Smooth muscle cell (in vitro differentiated cells): ENCODE results near the gene APBA2. TPM values are rescaled to one million over a fixed set of nuclear protein-coding genes. Genes with fewer than 3 reads are reported as not detected.

Source experiments
- DNase-seq: peaks from one replicate; lab custom pipeline; 2025; ENCODE audit not compliant: unreplicated experiment; lab: John Stamatoyannopoulos, UW
- H2AFZ ChIP-seq: fragments of 200-600 bp; sonication (generic); 2 replicates; pipeline ENCODE4 v1.6.0; 2016; ENCODE audit warnings: antibody characterized with exemption, low read depth, mild to moderate bottlenecking
- H3F3A ChIP-seq: fragments of 200-600 bp; sonication (generic); 2 replicates; pipeline ENCODE4 v1.6.0; 2017; ENCODE audit warnings: antibody characterized with exemption, low read depth
- H3K27ac ChIP-seq: fragments of 200-600 bp; sonication (generic); 2 replicates; pipeline ENCODE4 v1.5.1; 2016; ENCODE audit warnings: low read depth, mild to moderate bottlenecking
- H3K27me3 ChIP-seq: fragments of 200-600 bp; sonication (generic); 2 replicates; pipeline ENCODE4 v1.6.1; 2016; ENCODE audit warnings: low read depth, mild to moderate bottlenecking
- H3K36me3 ChIP-seq: fragments of 200-600 bp; sonication (generic); 2 replicates; pipeline ENCODE4 v1.5.1; 2016; ENCODE audit warnings: low read depth
- H3K4me1 ChIP-seq: fragments of 200-600 bp; sonication (generic); 2 replicates; pipeline ENCODE4 v1.5.1; 2016; ENCODE audit warnings: low read depth
- H3K4me2 ChIP-seq: fragments of 200-600 bp; sonication (generic); 2 replicates; pipeline ENCODE4 v1.6.0; 2016; ENCODE audit warnings: mild to moderate bottlenecking
- H3K4me3 ChIP-seq: fragments of 200-600 bp; sonication (generic); 2 replicates; pipeline ENCODE4 v1.5.1; 2016; ENCODE audit warnings: mild to moderate bottlenecking
- H3K79me2 ChIP-seq: fragments of 200-600 bp; sonication (generic); 2 replicates; pipeline ENCODE4 v1.6.0; 2016; ENCODE audit warnings: low read depth, mild to moderate bottlenecking
- H3K9ac ChIP-seq: fragments of 200-600 bp; sonication (generic); 2 replicates; pipeline ENCODE4 v1.6.0; 2016; ENCODE audit warnings: low read depth
- H3K9me3 ChIP-seq: fragments of 200-600 bp; sonication (generic); replicated peaks from 2 replicates; pipeline ENCODE4 v1.5.1; 2016; ENCODE audit warnings: low read depth
- H4K20me1 ChIP-seq: fragments of 200-600 bp; sonication (generic); 2 replicates; pipeline ENCODE4 v1.6.0; 2016; ENCODE audit warnings: low read depth
- WGBS: methylation state at CpG from one replicate; pipeline ENCODE4 v1.1.7; 2016; ENCODE audit warnings: low lambda C conversion rate; 5-methylcytosine and 5-hydroxymethylcytosine counted together
- polyA plus RNA-seq: library from polyadenylated mRNA; unstranded; fragments of >200 nt; fragmentation: Nextera tagmentation; extraction: Ambion mirVana; gene quantifications from 2 replicates; pipeline ENCODE4 v1.2.1, GENCODE V29; 2016
- total RNA-seq: library from RNA; depleted of rRNA; stranded (reverse); fragments of >200 nt; gene quantifications from 2 replicates; pipeline ENCODE4 v1.2.3, GENCODE V29; 2014
- TF ChIP-seq, protein P1 (sequence below): fragments of 200-600 bp; sonication (generic); IDR thresholded peaks from 2 replicates; pipeline ENCODE4 v1.5.1; 2017; ENCODE audit warnings: borderline replicate concordance, mild to moderate bottlenecking, antibody characterized with exemption; ENCODE audit not compliant: insufficient read depth, poor library complexity, severe bottlenecking

The APBA2 gene
- total and polyA plus RNA-seq, 2 experiments from 2014 or later, result 10.2 to 14.9 TPM

DNA sequence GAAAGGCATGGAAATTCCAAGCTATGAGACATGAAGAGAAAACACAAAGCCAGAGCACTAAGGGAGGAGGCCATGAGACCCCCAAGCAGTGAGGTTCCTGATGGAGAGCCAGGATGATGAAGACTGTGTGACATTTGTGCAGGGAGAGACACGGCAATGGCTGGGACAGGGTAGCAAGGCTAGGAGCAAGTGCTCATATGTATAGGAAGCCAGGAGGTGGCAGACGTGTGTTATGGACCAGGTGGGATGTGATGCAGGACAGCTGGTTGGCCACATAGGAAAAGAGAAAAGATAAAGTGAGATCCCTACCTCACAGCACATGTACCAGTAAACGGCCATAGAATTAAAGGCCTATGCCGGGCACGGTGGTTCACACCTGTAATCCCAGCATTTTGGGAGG lies 112.7 kb downstream of the APBA2 start:
- Histone ChIP-seq H3K27ac (no peak overlapping the region), H4K20me1 (no peaks in the 10 kb centered on the region), H3K79me2 (no peaks in the 10 kb centered on the region), H3K36me3 (no peaks in the 10 kb centered on the region), H2AFZ (no peak overlapping the region), H3K9me3 (no peaks in the 10 kb centered on the region), H3K4me1 (peaks cover under 1% of the 10 kb centered on the region), H3K4me2 (no peak overlapping the region), H3K27me3 (no peaks in the 10 kb centered on the region), H3F3A (no peaks in the 10 kb centered on the region), H3K9ac (no peak overlapping the region), H3K4me3 (no peak overlapping the region)
- TF ChIP-seq, protein P1, sequence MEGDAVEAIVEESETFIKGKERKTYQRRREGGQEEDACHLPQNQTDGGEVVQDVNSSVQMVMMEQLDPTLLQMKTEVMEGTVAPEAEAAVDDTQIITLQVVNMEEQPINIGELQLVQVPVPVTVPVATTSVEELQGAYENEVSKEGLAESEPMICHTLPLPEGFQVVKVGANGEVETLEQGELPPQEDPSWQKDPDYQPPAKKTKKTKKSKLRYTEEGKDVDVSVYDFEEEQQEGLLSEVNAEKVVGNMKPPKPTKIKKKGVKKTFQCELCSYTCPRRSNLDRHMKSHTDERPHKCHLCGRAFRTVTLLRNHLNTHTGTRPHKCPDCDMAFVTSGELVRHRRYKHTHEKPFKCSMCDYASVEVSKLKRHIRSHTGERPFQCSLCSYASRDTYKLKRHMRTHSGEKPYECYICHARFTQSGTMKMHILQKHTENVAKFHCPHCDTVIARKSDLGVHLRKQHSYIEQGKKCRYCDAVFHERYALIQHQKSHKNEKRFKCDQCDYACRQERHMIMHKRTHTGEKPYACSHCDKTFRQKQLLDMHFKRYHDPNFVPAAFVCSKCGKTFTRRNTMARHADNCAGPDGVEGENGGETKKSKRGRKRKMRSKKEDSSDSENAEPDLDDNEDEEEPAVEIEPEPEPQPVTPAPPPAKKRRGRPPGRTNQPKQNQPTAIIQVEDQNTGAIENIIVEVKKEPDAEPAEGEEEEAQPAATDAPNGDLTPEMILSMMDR, result no peak
- DNase-seq, result no peak
- 96% methylated on average over 5 of the region's 5 CpGs for WGBS

DNA sequence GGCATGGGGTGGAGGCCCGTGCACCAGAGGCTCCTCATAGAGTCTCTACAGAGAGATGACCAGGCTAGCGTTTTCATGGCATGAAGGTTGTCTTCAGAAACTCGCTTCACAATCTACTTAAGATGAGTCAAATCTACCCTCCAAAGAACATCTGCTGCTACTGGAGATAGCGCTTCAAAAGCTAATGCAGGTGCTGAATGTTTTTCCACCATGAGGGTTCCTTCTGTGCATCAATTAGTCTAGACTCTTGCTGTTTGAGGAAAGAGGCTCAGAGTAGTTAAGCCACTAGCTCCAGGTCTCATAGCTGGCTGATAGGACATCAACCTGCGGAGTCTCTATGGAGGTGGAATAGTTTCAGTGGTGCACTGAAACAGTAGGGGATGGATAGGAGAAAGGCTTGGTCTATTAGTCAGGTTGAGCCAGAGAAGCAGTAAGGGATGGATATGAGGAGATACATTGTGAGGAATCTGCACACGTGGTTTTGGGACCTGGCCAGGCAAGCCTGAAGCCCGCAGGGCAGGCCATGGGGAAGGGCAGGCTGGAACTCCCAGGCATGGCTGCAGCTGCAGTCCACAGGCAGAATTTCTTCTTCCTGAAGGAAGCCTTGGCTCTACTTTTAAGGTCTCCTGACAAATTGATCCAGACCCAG lies 117.5 kb downstream of the APBA2 start:
- no peak for DNase-seq
- no peak overlapping the region for H3K4me2 ChIP-seq
- H4K20me1 ChIP-seq, result no peaks in the 10 kb centered on the region
- no peaks in the 10 kb centered on the region for H3F3A ChIP-seq
- no peaks in the 10 kb centered on the region for H3K79me2 ChIP-seq
- TF ChIP-seq, protein P1, result no peak
- H3K9ac ChIP-seq, result no peak overlapping the region
- H3K4me3 ChIP-seq, result no peak overlapping the region
- H3K36me3 ChIP-seq, result no peaks in the 10 kb centered on the region
- 91% methylated on average over 7 of the region's 7 CpGs for WGBS
- H3K27me3 ChIP-seq, result no peaks in the 10 kb centered on the region
- no peak overlapping the region for H2AFZ ChIP-seq
- no peaks in the 10 kb centered on the region for H3K9me3 ChIP-seq
- H3K27ac ChIP-seq, result no peak overlapping the region
- no peaks in the 10 kb centered on the region for H3K4me1 ChIP-seq

DNA sequence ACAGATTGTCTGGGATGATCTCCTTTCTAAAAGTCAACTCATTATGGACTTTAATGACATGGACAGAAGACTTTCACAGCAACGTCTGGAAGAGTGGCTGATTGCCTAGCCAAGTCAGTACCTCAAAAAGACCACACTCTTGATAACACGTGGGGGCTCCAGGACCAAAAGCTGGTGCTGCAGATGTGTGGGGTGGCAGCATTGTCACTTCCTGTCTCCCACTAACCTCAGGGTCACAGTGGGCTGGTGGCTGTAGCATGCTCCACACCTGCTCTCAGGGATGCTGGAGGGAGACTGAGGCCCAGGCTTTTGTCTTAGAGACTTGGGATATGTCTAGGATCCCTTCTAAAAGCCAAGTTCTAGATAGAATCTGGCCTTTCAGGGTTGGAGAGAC lies 118.1 kb downstream of the APBA2 start:
- WGBS, result 88% methylated on average over 2 of the region's 2 CpGs
- H3K9me3 ChIP-seq, result no peaks in the 10 kb centered on the region
- DNase-seq, result no peak
- H3K79me2 ChIP-seq, result no peaks in the 10 kb centered on the region
- H3K27me3 ChIP-seq, result no peaks in the 10 kb centered on the region
- no peak overlapping the region for H2AFZ ChIP-seq
- H3K36me3 ChIP-seq, result no peaks in the 10 kb centered on the region
- no peaks in the 10 kb centered on the region for H3F3A ChIP-seq
- no peak overlapping the region for H3K4me2 ChIP-seq
- H3K27ac ChIP-seq, result no peak overlapping the region
- no peak overlapping the region for H3K9ac ChIP-seq
- TF ChIP-seq, protein P1, result no peak
- H3K4me1 ChIP-seq, result no peaks in the 10 kb centered on the region
- H4K20me1 ChIP-seq, result no peaks in the 10 kb centered on the region
- H3K4me3 ChIP-seq, result no peak overlapping the region

DNA sequence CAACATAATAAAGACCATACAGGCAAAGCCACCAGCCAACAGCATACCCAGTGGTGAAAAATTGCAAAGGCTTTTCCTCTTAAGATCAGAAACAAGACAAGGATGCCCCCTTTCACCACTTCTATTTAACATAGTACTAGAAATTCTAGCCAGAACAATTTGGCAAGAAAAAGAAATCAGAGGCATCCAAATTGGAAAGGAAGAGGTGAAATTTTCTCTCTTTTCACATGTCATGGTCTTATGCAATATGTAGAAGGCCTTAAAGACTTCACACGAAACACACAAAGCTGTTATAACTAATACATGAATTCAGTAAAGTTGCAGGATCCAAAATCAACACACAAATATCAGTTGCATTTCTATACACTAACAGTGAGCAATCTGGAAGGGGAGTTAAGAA lies 120.2 kb downstream of the APBA2 start:
- TF ChIP-seq, protein P1, result no peak
- Histone ChIP-seq H3K36me3 (no peaks in the 10 kb centered on the region), H3K4me2 (no peak overlapping the region), H3K4me3 (no peak overlapping the region), H3K4me1 (no peaks in the 10 kb centered on the region), H3F3A (no peaks in the 10 kb centered on the region), H3K27me3 (no peaks in the 10 kb centered on the region), H3K27ac (no peak overlapping the region), H2AFZ (no peak overlapping the region), H3K9me3 (no peaks in the 10 kb centered on the region), H3K9ac (no peak overlapping the region), H3K79me2 (no peaks in the 10 kb centered on the region), H4K20me1 (no peaks in the 10 kb centered on the region)
- 100% methylated on average over 1 of the region's 1 CpG for WGBS
- no peak for DNase-seq
